ENCODE results near the gene CACNA1C. TPM values are rescaled to one million over a fixed set of nuclear protein-coding genes. Genes with fewer than 3 reads are reported as not detected.

The CACNA1C gene
- total and polyA plus RNA-seq, 10 of the 15 experiments (the other 5 are each of a cell fraction or from before 2014, with no cell fraction given) = under 0.01 to 0.15 (median 0.09) TPM; not detected in 5

- WGBS (ENCODE audit: insufficient coverage, insufficient replicate concordance, low lambda C conversion rate, missing lambda C conversion rate) = 22% methylated on average over 13 of the region's 15 CpGs
- H3K9me3 ChIP-seq (replicated peaks; ENCODE audit: control insufficient read depth, insufficient read depth, low read length) = no peaks in the 10 kb centered on the region
- POLR2A ChIA-PET = no interaction called here
- H3K4me2 ChIP-seq (ENCODE audit: control insufficient read depth, insufficient read depth) = no peak overlapping the region
- no peaks in the 10 kb centered on the region for H3K36me3 ChIP-seq (ENCODE audit: control insufficient read depth in 2 of 2, insufficient read depth in 2 of 2, low read length in 1 of 2)
- H3K27me3 ChIP-seq (replicated peaks in 1 of 2; ENCODE audit: control insufficient read depth in 2 of 2, insufficient read depth in 2 of 2, low read length in 1 of 2) = peaks cover 0 to 6% of the 10 kb centered on the region in 2 experiments; a peak in 2 of 4 replicates
- H3K79me2 ChIP-seq (ENCODE audit: control insufficient read depth, insufficient read depth, low read length) = no peaks in the 10 kb centered on the region
- SMC1A ChIA-PET (ENCODE audit: uncharacterized antibody, unreplicated experiment) = no interaction called here
- intact Hi-C loops (cut with micrococcal nuclease; ENCODE audit: unreplicated experiment) = no loop called here
- BruUV-seq (replicated peaks) = no TSS peak
- H4K20me1 ChIP-seq (ENCODE audit: control insufficient read depth, insufficient read depth) = no peaks in the 10 kb centered on the region
- RAD21 ChIA-PET (ENCODE audit: unreplicated experiment) = no interaction called here
- no peak for DNase-seq (ENCODE audit: low read depth, low spot score)
- ATAC-seq = no peak
- no peaks in the 10 kb centered on the region for H3K4me1 ChIP-seq (ENCODE audit: control insufficient read depth, insufficient read depth, low read length)
- H2AFZ ChIP-seq (ENCODE audit: control insufficient read depth, low read depth, low read length) = no peak overlapping the region
- no peak overlapping the region for H3K4me3 ChIP-seq
- FAIRE-seq = no peak
- no peak overlapping the region for H3K27ac ChIP-seq (ENCODE audit: control insufficient read depth, insufficient read depth)
- in situ Hi-C loops (cut with MboI) = no loop called here
- TF ChIP-seq SIN3A (IDR thresholded peaks at IDR 0.05; ENCODE audit: low read depth, low read length) (no peak), GABPA (IDR thresholded peaks at IDR 0.05; ENCODE audit: low read depth) (no peak), CHD2 (IDR thresholded peaks at IDR 0.05; ENCODE audit: borderline replicate concordance, low read depth, low read length) (no peak), BCLAF1 (IDR thresholded peaks at IDR 0.05) (no peak), TBL1XR1 (IDR thresholded peaks at IDR 0.05; ENCODE audit: low read depth, low read length) (no peak), TCF7 (IDR thresholded peaks at IDR 0.05; ENCODE audit: borderline replicate concordance) (no peak), ZNF24 (IDR thresholded peaks at IDR 0.05) (no peak), TCF12 (IDR thresholded peaks at IDR 0.05; ENCODE audit: low read depth, low read length) (no peak)
- CTCF ChIA-PET = no interaction called here
- H3K9ac ChIP-seq (ENCODE audit: control insufficient read depth, insufficient read depth, low read length) = no peak overlapping the region
Measured at GRCh38 chr12:2627076-2627834, 574.5 kb downstream of the CACNA1C start.

Measured in GM12878 (cell line).